Mesothelial cell of epicardium (in vitro differentiated cells): ENCODE measurements around the gene RPS19. TPM values are rescaled to one million over a fixed set of nuclear protein-coding genes. Genes with fewer than 3 reads are reported as not detected.

Experiments
- DNase-seq, 2 experiments: peaks; one replicate each; pipeline ENCODE4 v3.0.0; 2021; ENCODE audit warnings: low spot score in 2 of 2; ENCODE audit not compliant: unreplicated experiment in 2 of 2
- H3K27ac Mint-ChIP-seq: 2 replicates; pipeline ENCODE4 v1.8.0; 2021; ENCODE audit warnings: mixed read lengths
- H3K27me3 Mint-ChIP-seq: 2 replicates; pipeline ENCODE4 v1.8.0; 2021; ENCODE audit warnings: low read depth, mixed read lengths
- H3K36me3 Mint-ChIP-seq: 2 replicates; pipeline ENCODE4 v1.8.0; 2021; ENCODE audit warnings: mixed read lengths
- H3K4me1 Mint-ChIP-seq: 2 replicates; pipeline ENCODE4 v1.8.0; 2021; ENCODE audit warnings: mixed read lengths
- H3K4me3 Mint-ChIP-seq: 2 replicates; pipeline ENCODE4 v1.8.0; 2021; ENCODE audit warnings: mild to moderate bottlenecking, moderate library complexity, mixed read lengths
- H3K9me3 Mint-ChIP-seq: 2 replicates; pipeline ENCODE4 v1.8.0; 2021; ENCODE audit warnings: mixed read lengths
- total RNA-seq: library from RNA; stranded (reverse); gene quantifications from 3 replicates; pipeline ENCODE4 v1.2.1, GENCODE V29; 2021
- TF ChIP-seq, protein P1 (sequence below): fragments of 200-600 bp; sonication (generic); IDR thresholded peaks from one replicate; pipeline ENCODE4 v1.5.0; 2021; ENCODE audit warnings: antibody characterized with exemption; ENCODE audit not compliant: unreplicated experiment

Gene RPS19
- total RNA-seq, 1 donor from 2014 or later: 2,197 TPM

DNA sequence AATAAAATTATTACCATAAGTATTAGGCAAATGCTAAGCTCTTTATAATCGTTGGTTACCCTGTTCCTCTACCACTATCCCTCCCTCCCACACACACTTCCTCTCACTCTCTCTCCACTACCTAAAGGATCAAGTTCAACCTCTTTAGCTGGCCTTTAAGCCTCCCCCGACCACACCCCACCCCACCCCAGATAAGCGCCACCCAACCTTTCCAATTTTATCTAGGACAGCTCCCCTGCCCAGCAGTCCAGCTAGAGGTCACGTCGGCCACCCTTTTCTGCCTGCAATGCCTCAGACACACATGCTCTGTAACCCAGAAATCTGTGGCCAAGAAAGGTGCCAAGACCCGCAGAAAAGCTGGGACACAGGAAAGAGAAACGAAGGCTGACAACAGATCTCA, 16.7 kb upstream of the RPS19 start:
- Mint-ChIP-seq H3K27ac (no peak overlapping the region), H3K4me1 (no peaks in the 10 kb centered on the region), H3K27me3 (peaks cover 13% of the 10 kb centered on the region), H3K9me3 (peaks cover 18% of the 10 kb centered on the region), H3K36me3 (no peaks in the 10 kb centered on the region), H3K4me3 (no peak overlapping the region)
- DNase-seq: no peak
- TF ChIP-seq, protein P1, sequence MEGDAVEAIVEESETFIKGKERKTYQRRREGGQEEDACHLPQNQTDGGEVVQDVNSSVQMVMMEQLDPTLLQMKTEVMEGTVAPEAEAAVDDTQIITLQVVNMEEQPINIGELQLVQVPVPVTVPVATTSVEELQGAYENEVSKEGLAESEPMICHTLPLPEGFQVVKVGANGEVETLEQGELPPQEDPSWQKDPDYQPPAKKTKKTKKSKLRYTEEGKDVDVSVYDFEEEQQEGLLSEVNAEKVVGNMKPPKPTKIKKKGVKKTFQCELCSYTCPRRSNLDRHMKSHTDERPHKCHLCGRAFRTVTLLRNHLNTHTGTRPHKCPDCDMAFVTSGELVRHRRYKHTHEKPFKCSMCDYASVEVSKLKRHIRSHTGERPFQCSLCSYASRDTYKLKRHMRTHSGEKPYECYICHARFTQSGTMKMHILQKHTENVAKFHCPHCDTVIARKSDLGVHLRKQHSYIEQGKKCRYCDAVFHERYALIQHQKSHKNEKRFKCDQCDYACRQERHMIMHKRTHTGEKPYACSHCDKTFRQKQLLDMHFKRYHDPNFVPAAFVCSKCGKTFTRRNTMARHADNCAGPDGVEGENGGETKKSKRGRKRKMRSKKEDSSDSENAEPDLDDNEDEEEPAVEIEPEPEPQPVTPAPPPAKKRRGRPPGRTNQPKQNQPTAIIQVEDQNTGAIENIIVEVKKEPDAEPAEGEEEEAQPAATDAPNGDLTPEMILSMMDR: no peak

DNA sequence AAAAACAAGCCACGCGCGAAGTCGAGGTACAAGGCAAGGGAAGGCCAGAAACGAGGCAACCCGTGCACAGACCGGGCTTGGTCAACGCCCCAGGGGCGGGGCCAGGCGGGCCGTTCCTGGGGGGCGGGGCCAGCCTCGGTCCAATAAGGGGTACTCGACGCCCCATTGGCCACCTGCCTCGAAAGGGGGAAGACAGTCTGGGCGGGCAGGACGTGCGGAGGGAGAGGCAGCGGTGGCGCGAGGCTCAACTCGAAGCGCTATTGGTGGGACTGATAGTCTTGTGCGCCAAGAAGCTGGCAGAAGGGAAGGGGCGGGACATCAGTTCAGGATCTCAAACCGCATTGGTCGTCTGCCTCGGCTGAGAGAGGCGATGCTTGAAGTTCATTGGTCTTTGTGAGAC, 15.5 kb upstream of the RPS19 start, which contains the start of gene LYPD4:
Gene LYPD4, minus strand, starts transcription at position 83 of the 400 bp plus-strand sequence. CDS start 5,398 bp downstream, outside the sequence.
- H3K9me3 Mint-ChIP-seq: peaks cover 18% of the 10 kb centered on the region
- H3K4me1 Mint-ChIP-seq: no peaks in the 10 kb centered on the region
- TF ChIP-seq, protein P1: no peak
- DNase-seq: no peak
- H3K4me3 Mint-ChIP-seq: no peak within 1 kb of the TSS
- peaks cover 16% of the 10 kb centered on the region for H3K27me3 Mint-ChIP-seq
- H3K36me3 Mint-ChIP-seq: no peaks in the 10 kb centered on the region
- H3K27ac Mint-ChIP-seq: no peak within 1 kb of the TSS

DNA sequence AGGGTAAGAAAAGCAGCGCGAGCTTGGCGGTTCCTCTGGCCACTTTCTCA, 15.2 kb upstream of the RPS19 start, which contains the start of gene DMRTC2:
Gene DMRTC2, plus strand, starts transcription at position 42 of the 50 bp plus-strand sequence. CDS start 2,387 bp downstream, outside the sequence.
- Mint-ChIP-seq H3K4me3 (no peak within 1 kb of the TSS), H3K36me3 (no peaks in the 10 kb centered on the region), H3K9me3 (peaks cover 18% of the 10 kb centered on the region), H3K4me1 (no peaks in the 10 kb centered on the region), H3K27me3 (peaks cover 18% of the 10 kb centered on the region), H3K27ac (no peak within 1 kb of the TSS)
- TF ChIP-seq, protein P1: no peak
- no peak for DNase-seq

DNA sequence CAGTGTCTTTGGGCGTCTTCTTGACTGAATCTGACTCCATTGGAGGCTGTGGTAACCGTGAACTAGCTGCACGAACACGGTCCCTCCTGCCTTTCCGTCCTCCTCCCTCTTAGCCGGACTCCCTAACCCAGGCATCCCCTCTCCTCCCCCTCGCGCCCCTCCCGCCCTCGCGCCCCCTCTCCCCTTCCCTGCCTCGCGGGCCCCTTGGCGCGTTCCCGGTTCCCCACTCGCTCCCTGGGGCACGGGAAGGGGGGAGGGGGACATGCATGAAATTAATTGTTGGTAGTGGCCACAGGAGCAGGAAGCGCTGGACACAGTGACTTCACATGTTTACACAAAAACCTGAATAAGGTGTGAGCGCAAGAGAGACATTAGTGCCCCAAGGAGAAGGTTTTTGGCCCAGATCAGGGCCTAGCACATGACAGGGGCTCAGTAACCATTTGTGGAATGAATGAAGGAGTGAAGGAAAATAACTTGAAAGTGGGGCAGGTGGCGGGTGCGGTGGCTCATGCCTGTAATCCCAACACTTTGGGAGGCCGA, 14.9 kb upstream of the RPS19 start:
- H3K36me3 Mint-ChIP-seq: no peaks in the 10 kb centered on the region
- no peak overlapping the region for H3K4me3 Mint-ChIP-seq
- DNase-seq: no peak
- peaks cover 18% of the 10 kb centered on the region for H3K9me3 Mint-ChIP-seq
- H3K27me3 Mint-ChIP-seq: peaks cover 21% of the 10 kb centered on the region
- TF ChIP-seq, protein P1: no peak
- no peaks in the 10 kb centered on the region for H3K4me1 Mint-ChIP-seq
- no peak overlapping the region for H3K27ac Mint-ChIP-seq

DNA sequence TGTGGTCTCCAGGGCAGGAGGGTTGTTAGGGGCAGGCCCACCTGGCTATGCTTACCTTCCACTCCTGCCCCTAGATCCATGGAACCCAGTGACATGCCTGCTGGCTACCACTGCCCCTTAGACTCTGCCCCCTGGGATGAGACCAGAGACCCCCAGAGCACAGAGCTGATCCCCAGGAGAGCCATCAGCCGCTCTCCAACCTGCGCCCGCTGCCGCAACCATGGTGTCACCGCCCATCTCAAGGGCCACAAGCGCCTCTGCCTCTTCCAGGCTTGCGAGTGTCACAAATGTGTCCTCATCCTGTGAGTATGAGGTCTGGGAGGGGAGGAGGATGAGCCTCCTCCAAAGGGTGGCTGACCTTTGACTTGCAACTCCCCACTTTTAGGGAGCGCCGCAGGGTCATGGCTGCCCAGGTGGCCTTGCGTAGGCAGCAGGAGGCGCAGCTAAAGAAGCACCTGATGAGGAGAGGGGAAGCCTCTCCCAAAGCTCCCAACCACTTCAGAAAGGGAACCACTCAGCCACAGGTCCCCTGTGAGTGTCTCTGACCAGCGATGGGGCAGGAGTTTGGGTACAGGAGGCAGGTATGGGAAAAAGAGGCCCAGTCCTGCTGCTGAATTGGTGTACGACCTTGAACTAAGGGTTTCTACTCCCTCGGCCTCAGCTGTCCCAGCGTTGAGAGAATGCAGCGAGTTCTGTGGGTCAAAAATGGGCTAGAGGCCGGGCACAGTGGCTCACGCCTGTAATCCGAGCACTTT, 12.5 kb upstream of the RPS19 start:
- Mint-ChIP-seq H3K27ac (no peak overlapping the region), H3K36me3 (no peaks in the 10 kb centered on the region), H3K4me3 (no peak overlapping the region), H3K27me3 (peaks cover 43% of the 10 kb centered on the region), H3K9me3 (peaks cover 18% of the 10 kb centered on the region), H3K4me1 (no peaks in the 10 kb centered on the region)
- no peak for DNase-seq
- TF ChIP-seq, protein P1: no peak
